Cardiac septum (tissue), 1 donor: ENCODE results near the gene PDZD2. TPM values are rescaled to one million over a fixed set of nuclear protein-coding genes. Genes with fewer than 3 reads are reported as not detected.
"Not testable (repeated sequence)": the region's sequence is repeated elsewhere in the genome, so short reads cannot be mapped to it uniquely, and the experiment has no call there.

ENCODE experiments used
- DNase-seq: peaks from one replicate; pipeline ENCODE4 v3.0.0-alpha.2; 2020; ENCODE audit warnings: low spot score
- intact Hi-C: fragments of 100-400 bp; cut with DNase I; formaldehyde crosslinking; loops from one replicate; pipeline ENCODE4 v1.14.0; 2022
- total RNA-seq: library from RNA; stranded (reverse); fragmentation: NEBNext Ultra II Directional; extraction: Animal tissue kit (Norgen Biotek cat#: 25700); gene quantifications from one replicate; pipeline ENCODE4 v1.2.1, GENCODE V29; 2021
- donor health status: DM: no; HTN: no; CAD: no.

The PDZD2 gene
- total RNA-seq, 1 donor from 2014 or later = 67.1 TPM

- intact Hi-C loops = no loop called here
These were observed 391.8 kb downstream of the PDZD2 start for GRCh38 chr5:32030686-32031085.

GRCh38 chr5:32031089-32031488, 392.2 kb downstream of the PDZD2 start:
- DNase-seq = no peak
- intact Hi-C loops = no loop called here

More at GRCh38 chr5:32030686-32031085, 391.8 kb downstream of the PDZD2 start:
- DNase-seq = no peak

- intact Hi-C loops = no loop called here
- DNase-seq = no peak
These were observed 399.6 kb downstream of the PDZD2 start for GRCh38 chr5:32038523-32038922.

- DNase-seq, intact Hi-C loops: not testable (repeated sequence)
These were observed 400.2 kb downstream of the PDZD2 start for GRCh38 chr5:32039133-32039532.

- DNase-seq, intact Hi-C loops: not testable (repeated sequence)
These were observed 400.7 kb downstream of the PDZD2 start for GRCh38 chr5:32039601-32040000.

GRCh38 chr5:32040181-32040695, 401.3 kb downstream of the PDZD2 start:
- intact Hi-C loops, DNase-seq: not testable (repeated sequence)

GRCh38 chr5:32042551-32042961, 403.6 kb downstream of the PDZD2 start:
- DNase-seq = no peak
- intact Hi-C loops = no loop called here

GRCh38 chr5:32043105-32043504, 404.2 kb downstream of the PDZD2 start:
- no peak for DNase-seq
- intact Hi-C loops = no loop called here

- intact Hi-C loops = no loop called here
These were observed 405.5 kb downstream of the PDZD2 start for GRCh38 chr5:32044434-32044833.

GRCh38 chr5:32044939-32045338, 406.0 kb downstream of the PDZD2 start:
- no peak for DNase-seq
- intact Hi-C loops = no loop called here

More at GRCh38 chr5:32044434-32044833, 405.5 kb downstream of the PDZD2 start:
- no peak for DNase-seq

- intact Hi-C loops = no loop called here
These were observed 408.1 kb downstream of the PDZD2 start for GRCh38 chr5:32047056-32047455.

GRCh38 chr5:32051796-32052195, 412.9 kb downstream of the PDZD2 start:
- DNase-seq = no peak
- intact Hi-C loops = no loop called here

More at GRCh38 chr5:32047056-32047455, 408.1 kb downstream of the PDZD2 start:
- DNase-seq = no peak

- no peak for DNase-seq
- intact Hi-C loops = no loop called here
These were observed 417.2 kb downstream of the PDZD2 start for GRCh38 chr5:32055891-32056866.

- intact Hi-C loops = no loop called here
- DNase-seq = no peak
These were observed 418.5 kb downstream of the PDZD2 start for GRCh38 chr5:32057187-32058096.

- intact Hi-C loops = no loop called here
- DNase-seq = no peak
These were observed 419.2 kb downstream of the PDZD2 start for GRCh38 chr5:32058101-32058500.

- intact Hi-C loops = no loop called here
- no peak for DNase-seq
These were observed 420.1 kb downstream of the PDZD2 start for GRCh38 chr5:32058997-32059396.

- intact Hi-C loops = no loop called here
- no peak for DNase-seq
These were observed 421.0 kb downstream of the PDZD2 start for GRCh38 chr5:32059761-32060530.

GRCh38 chr5:32061236-32061635, 422.3 kb downstream of the PDZD2 start:
- DNase-seq = no peak
- intact Hi-C loops = no loop called here

GRCh38 chr5:32066448-32066847, 427.5 kb downstream of the PDZD2 start:
- intact Hi-C loops = no loop called here
- DNase-seq = no peak
